Activated B cell treated with CpG ODN at 0.5 μM for 24 hours (primary cell): ENCODE results near the gene CELA3B. TPM values are rescaled to one million over a fixed set of nuclear protein-coding genes. Genes with fewer than 3 reads are reported as not detected.
A peak's percentile ranks its signal among the peaks of the same experiment; 100 is the strongest.
"Not testable (repeated sequence)": the region's sequence is repeated elsewhere in the genome, so short reads cannot be mapped to it uniquely, and the experiment has no call there.

Source experiments
- ATAC-seq: fragments of 200-7000 bp; cut with Tn5 transposase; one replicate; pipeline ENCODE4 v1.10.0; 2021; ENCODE audit warnings: low read depth, mild to moderate bottlenecking, moderate library complexity
- CTCF ChIA-PET: fragments of 350-600 bp; sonication (Branson Sonifier 250); formaldehyde crosslinking; loops from one replicate; lab custom pipeline; 2021; ENCODE audit warnings: antibody characterized with exemption; lab: Charles Lee
- POLR2A ChIA-PET: fragments of 350-600 bp; sonication (Branson Sonifier 250); formaldehyde crosslinking; loops from one replicate; lab custom pipeline; 2021; ENCODE audit warnings: antibody characterized with exemption; lab: Charles Lee
- DNase-seq: peaks from one replicate; pipeline ENCODE4 v3.0.0; 2022
- H3K27ac Mint-ChIP-seq: one replicate; pipeline ENCODE4 v1.8.0; 2020; ENCODE audit warnings: mixed read lengths
- H3K27me3 Mint-ChIP-seq: one replicate; pipeline ENCODE4 v1.8.0; 2021; ENCODE audit warnings: mixed read lengths
- H3K36me3 Mint-ChIP-seq: one replicate; pipeline ENCODE4 v1.8.0; 2021; ENCODE audit warnings: low read depth, mixed read lengths
- H3K4me1 Mint-ChIP-seq: one replicate; pipeline ENCODE4 v1.8.0; 2021; ENCODE audit warnings: mixed read lengths
- H3K4me3 Mint-ChIP-seq: one replicate; pipeline ENCODE4 v1.8.0; 2020; ENCODE audit warnings: mild to moderate bottlenecking, mixed read lengths
- H3K9me3 Mint-ChIP-seq: one replicate; pipeline ENCODE4 v1.8.0; 2020; ENCODE audit warnings: mixed read lengths
- CTCF ChIP-seq: fragments of 200-600 bp; IDR thresholded peaks from one replicate; pipeline ENCODE4 v1.8.0; 2022; ENCODE audit warnings: antibody characterized with exemption, mild to moderate bottlenecking
- intact Hi-C: fragments of 100-400 bp; cut with micrococcal nuclease; formaldehyde crosslinking; loops from one replicate; pipeline ENCODE4 v1.15.1; 2024
- total RNA-seq: library from RNA; stranded (reverse); gene quantifications from 2 replicates; pipeline ENCODE4 v1.2.3, GENCODE V29; 2022

The CELA3B gene
- total RNA-seq, 1 donor from 2014 or later: not detected

- intact Hi-C loops, H3K4me3 Mint-ChIP-seq, H3K36me3 Mint-ChIP-seq, ATAC-seq, CTCF ChIA-PET, DNase-seq, H3K27ac Mint-ChIP-seq, H3K27me3 Mint-ChIP-seq, H3K9me3 Mint-ChIP-seq: not testable (repeated sequence)
- H3K4me1 Mint-ChIP-seq: peaks cover 14% of the 10 kb centered on the region
- POLR2A ChIA-PET: interaction anchor here (1.6 kb wide), 1 partner anchor 11 kb away, joined by 4 read pairs; no protein-coding TSS in a partner anchor
Observed at GRCh38 chr1:22014575-22015206, 37.9 kb downstream of the CELA3B start.

- peak overlapping the region; percentile 66 for H3K4me3 Mint-ChIP-seq
- peaks cover 30% of the 10 kb centered on the region for H3K4me1 Mint-ChIP-seq
- ChIA-PET CTCF (interaction anchor here (1.0 to 2.0 kb wide), 3 partner anchors 21 to 71 kb away, joined by 3 to 6 read pairs (median 5); partner anchors contain the start of gene CDC42), POLR2A (interaction anchor here (0.6 to 2.4 kb wide), 11 partner anchors 21 to 771 kb away, joined by 3 to 28 read pairs (median 3); partner anchors contain the start of gene CDC42)
- DNase-seq: peak; percentile 35
- H3K27ac Mint-ChIP-seq: peak overlapping the region; percentile 91
- H3K27me3 Mint-ChIP-seq: no peaks in the 10 kb centered on the region
- TF ChIP-seq CTCF: no peak
- no peaks in the 10 kb centered on the region for H3K36me3 Mint-ChIP-seq
- peak; percentile 93 for ATAC-seq
- intact Hi-C loops: loop anchor here (1.0 kb wide), 1 partner anchor 34 kb away; no protein-coding TSS in a partner anchor
- H3K9me3 Mint-ChIP-seq: no peaks in the 10 kb centered on the region
Observed at GRCh38 chr1:22018583-22019559, 42.0 kb downstream of the CELA3B start.

GRCh38 chr1:22021061-22021460 is 44.2 kb downstream of the CELA3B start:
- CTCF ChIA-PET: interaction anchor here (0.6 to 1.2 kb wide), 4 partner anchors 11 to 68 kb away, joined by 3 to 5 read pairs (median 4); no protein-coding TSS in a partner anchor
- no peak for ATAC-seq
- TF ChIP-seq CTCF: no peak
- POLR2A ChIA-PET: interaction anchor here (0.7 to 13.8 kb wide), 2 partner anchors 25 to 172 kb away, joined by 3 to 659 read pairs; partner anchors contain the start of gene CDC42
- H3K9me3 Mint-ChIP-seq: no peaks in the 10 kb centered on the region
- peaks cover 10% of the 10 kb centered on the region for H3K36me3 Mint-ChIP-seq
- no peak for DNase-seq
- no peak overlapping the region for H3K4me3 Mint-ChIP-seq
- H3K27me3 Mint-ChIP-seq: no peaks in the 10 kb centered on the region
- intact Hi-C loops: loop anchor here (5.0 to 10.0 kb wide), 2 partner anchors 316 to 364 kb away; no protein-coding TSS in a partner anchor
- H3K4me1 Mint-ChIP-seq: peaks cover 47% of the 10 kb centered on the region
- H3K27ac Mint-ChIP-seq: peak overlapping the region; percentile 35

GRCh38 chr1:22024485-22025367 is 47.9 kb downstream of the CELA3B start:
- intact Hi-C loops: loop anchor here (1.0 to 10.0 kb wide), 9 partner anchors 15 to 732 kb away; partner anchors contain the start of genes CDC42, ECE1, USP48 and ZBTB40

More at GRCh38 chr1:22024485-22025367, 47.9 kb downstream of the CELA3B start:
- Mint-ChIP-seq H3K36me3 (peaks cover 10% of the 10 kb centered on the region), H3K4me3 (peak overlapping the region; percentile 96), H3K27ac (peak overlapping the region; percentile 99), H3K27me3 (no peaks in the 10 kb centered on the region), H3K4me1 (peaks cover 56% of the 10 kb centered on the region), H3K9me3 (no peaks in the 10 kb centered on the region)
- no peak for TF ChIP-seq CTCF
- POLR2A ChIA-PET: interaction anchor here (0.6 to 13.8 kb wide), 25 partner anchors 9 to 1845 kb away, joined by 3 to 659 read pairs (median 4); partner anchors contain the start of genes CDC42, USP48 and ZBTB40
- no peak for DNase-seq
- peak; percentile 43 for ATAC-seq
- CTCF ChIA-PET: interaction anchor here (1.0 to 2.8 kb wide), 8 partner anchors 13 to 510 kb away, joined by 3 to 16 read pairs (median 4); partner anchors contain the start of gene CDC42
